HG02981 (cell line): ENCODE measurements around the gene LMNTD2.

Source experiments
- ATAC-seq: cut with Tn5 transposase; IDR thresholded peaks from one replicate; pipeline ENCODE4 v1.9.1; 2021; ENCODE audit warnings: mild to moderate bottlenecking, moderate library complexity; ENCODE audit not compliant: unreplicated experiment

LMNTD2 gene

GRCh38 chr11:560305-561147, at the start of gene LMNTD2, which contains the start of gene RASSF7:
Gene LMNTD2, minus strand, starts transcription at chr11:560738. Its CDS starts 22 bp downstream, at chr11:560716.
Gene RASSF7, plus strand, starts transcription at chr11:560970. Its CDS starts 799 bp downstream, at chr11:561769.
- ATAC-seq: peak; percentile 79

GRCh38 chr11:609341-609811, 48.8 kb upstream of the LMNTD2 start:
- no peak for ATAC-seq

DNA sequence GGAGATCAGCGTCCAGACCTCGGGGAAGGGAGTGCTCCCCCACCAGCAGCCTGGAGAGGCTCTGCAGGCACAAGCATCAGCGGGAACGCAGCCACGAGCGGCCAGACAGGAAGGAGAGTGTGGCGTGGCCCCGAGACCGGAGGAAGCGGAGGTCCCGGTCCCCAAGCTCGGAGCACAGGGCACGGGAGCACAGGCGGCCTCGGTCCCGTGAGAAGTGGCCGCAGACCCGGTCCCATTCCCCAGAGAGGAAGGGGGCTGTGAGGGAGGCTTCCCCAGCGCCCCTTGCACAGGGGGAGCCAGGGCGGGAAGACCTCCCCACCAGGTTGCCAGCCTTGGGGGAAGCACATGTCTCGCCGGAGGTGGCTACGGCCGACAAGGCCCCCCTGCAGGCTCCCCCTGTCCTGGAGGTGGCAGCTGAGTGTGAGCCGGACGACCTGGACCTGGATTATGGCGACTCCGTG, 48.3 kb upstream of the LMNTD2 start:
- no peak for ATAC-seq

DNA sequence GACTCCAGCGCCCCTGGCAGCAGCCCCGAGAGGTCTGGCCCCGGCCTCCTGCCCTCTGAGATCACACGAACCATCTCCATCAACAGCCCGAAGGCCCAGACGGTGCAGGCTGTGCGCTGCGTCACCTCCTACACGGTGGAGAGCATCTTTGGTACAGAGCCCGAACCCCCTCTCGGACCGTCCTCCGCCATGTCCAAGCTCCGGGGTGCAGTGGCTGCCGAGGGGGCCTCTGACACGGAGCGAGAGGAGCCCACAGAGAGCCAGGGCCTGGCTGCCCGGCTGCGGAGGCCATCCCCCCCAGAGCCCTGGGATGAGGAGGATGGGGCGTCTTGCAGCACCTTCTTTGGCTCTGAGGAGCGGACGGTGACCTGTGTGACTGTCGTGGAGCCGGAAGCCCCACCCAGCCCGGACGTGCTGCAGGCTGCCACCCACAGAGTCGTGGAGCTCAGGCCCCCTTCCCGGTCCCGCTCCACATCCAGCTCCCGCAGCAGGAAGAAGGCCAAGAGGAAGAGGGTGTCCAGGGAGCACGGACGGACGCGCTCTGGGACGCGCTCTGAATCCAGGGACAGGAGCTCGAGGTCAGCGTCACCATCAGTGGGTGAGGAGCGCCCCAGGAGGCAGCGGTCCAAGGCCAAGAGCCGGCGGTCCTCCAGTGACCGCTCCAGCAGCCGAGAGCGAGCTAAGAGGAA, 47.6 kb upstream of the LMNTD2 start:
- no peak for ATAC-seq

DNA sequence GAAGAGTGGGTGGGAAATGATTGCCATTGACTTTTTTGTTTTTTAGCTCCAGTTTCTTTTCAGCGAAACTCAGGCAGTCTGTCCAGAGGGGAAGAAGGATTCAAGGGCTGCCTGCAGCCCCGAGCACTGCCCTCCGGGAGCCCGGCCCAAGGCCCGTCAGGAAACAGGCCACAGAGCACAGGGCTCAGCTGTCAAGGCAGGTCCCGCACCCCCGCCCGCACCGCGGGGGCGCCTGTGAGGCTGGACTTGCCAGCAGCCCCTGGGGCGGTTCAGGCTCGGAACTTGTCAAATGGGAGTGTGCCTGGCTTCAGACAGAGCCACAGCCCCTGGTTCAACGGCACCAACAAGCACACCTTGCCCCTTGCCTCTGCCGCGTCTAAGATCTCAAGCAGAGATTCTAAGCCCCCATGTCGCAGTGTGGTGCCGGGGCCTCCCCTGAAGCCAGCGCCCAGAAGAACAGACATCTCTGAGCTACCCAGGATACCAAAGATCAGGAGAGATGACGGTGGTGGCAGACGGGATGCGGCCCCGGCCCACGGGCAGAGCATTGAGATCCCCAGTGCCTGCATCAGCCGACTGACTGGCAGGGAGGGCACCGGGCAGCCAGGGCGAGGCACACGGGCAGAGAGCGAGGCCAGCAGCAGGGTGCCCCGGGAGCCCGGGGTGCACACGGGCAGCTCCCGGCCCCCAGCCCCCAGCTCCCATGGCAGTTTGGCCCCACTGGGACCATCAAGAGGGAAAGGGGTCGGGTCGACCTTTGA, 46.7 kb upstream of the LMNTD2 start:
- no peak for ATAC-seq

DNA sequence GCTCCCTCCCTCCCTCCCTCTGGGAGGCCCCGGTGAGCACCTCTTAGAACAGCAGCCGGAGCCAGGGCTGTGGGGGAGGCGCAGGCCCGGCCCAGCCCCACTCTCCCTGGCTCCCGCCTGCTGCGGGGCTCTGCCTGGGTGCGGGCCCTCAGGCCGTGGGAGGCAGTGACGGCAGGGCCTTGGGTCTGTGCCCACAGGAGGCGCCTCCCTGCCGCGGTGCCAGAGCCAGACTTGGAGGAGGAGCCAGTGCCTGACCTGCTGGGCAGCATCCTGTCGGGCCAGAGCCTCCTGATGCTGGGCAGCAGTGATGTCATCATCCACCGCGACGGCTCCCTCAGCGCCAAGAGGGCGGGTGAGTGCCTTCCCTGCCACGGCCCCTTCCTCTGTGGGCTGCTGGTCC, 45.7 kb upstream of the LMNTD2 start:
- no peak for ATAC-seq

DNA sequence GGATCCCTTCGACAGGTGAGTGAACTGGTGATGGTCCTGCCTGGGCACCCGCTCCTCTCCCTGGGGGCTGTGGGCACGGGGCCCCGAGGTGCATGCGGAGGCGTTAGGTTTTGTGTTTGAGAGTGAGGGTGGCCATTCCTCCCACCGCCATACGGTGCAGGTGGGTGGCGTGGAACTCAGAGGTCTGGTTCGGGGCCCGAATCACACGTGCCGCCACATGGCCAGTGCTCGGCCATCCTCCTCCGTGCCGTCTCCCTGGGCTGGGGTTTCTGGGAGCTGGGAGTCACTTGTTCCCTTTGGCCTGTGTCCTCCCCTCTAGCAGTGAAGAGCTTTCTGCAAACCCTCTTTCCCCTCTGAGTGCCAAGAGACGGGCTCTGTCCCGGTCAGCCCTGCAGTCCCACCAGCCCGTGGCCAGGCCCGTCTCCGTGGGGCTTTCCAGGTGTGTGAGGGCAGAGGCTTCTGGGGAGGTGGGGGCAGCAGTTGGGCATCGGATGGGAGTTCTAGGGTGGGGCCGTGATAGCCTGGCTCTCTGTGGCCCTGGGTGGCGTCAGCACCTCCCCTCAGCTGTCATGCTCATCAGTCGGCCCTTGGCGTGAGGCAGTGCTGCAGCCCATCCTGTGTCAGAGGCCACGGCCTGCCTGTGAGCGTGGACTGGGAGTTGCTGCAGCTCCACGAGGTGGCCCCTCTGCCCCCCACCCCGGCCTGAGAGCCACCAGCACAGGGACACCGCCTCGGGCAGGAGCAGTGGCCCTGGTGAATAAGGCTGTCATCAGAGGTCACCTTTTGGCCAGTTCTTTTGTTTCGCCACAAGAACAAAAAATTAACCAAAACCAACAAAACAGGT, 45.0 kb upstream of the LMNTD2 start:
- ATAC-seq: no peak

DNA sequence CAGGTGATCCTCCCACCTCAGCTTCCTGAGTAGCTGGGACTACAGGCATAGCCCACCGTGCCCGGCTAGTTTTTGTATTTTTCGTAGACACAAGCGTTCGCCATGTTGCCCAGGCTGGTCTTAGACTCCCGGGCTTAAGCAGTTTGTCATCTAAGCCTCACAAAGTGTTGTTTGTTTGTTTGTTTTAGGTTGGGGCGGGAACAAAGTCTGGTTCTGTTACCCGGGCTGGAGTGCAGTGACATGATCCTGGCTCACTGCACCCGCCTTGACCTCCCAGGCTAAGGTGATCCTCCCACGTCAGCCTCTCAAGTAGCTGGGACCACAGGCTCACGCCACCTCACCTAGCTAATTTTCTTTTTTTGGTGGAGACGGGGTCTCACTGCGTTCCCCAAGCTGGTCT, 42.6 kb upstream of the LMNTD2 start:
- no peak for ATAC-seq

DNA sequence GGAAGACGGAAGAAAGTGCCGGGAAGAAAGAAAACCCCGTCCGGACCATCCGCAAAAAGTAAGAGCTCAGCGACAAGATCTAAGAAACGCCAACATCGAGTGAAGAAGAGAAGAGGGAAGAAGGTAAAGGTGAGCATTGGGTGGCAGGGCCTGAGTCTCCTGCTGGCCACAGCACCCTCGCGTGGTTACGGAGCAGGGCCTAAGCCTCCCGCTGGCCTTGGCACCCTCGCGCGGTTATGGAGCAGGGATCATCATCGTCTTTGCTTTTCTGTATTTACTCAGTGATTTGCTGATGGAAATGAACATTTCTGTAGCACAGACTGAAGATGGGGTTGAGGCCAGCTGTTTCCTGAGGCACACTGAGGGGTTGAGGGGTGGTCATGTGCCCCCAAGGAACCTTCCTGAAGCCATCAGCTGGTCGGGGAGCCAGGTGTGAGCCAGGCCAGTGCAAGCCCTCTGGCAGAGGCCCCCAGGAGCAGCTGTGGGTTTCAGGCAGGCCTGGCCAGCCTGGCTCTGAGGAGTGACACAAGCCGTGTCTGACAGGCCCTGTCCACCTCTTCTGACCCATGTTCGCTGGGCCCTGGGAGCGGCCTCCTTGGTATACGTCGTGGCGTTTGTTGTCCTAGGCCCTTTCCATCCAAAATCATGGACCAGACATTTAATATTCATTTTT, 41.2 kb upstream of the LMNTD2 start:
- ATAC-seq: no peak

DNA sequence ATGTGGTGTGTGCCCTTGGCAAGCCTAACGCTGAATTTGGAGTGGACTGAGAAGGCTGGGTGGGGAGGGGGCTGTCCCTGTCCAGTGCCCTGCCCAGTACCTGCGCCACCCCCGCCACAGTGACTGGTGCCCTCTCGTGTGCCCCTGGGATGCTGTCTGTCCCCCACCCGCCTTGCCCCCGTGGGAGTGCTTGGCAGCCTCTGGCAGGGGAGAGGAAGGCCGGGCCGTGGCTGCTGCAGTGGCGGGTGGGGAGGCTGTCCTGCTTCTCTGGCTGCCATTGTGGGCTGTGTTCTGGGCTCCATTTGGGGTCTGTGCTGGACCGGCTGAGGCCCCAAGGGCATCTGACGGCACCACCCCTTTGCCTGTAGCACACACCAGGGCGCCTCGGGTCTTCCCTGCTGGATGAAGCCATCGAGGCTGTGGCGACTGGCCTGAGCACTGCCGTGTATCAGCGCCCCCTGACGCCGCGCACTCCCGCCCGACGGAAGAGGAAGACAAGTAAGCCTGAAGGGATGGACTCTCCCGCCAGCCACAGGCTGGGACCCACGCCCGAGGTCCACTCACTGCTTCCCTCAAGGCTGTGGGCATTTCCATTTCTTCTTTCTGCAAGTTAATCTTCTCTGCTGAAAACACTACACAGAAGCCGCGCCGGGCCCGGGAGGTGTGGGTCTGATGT, 37.6 kb upstream of the LMNTD2 start:
- ATAC-seq: no peak

DNA sequence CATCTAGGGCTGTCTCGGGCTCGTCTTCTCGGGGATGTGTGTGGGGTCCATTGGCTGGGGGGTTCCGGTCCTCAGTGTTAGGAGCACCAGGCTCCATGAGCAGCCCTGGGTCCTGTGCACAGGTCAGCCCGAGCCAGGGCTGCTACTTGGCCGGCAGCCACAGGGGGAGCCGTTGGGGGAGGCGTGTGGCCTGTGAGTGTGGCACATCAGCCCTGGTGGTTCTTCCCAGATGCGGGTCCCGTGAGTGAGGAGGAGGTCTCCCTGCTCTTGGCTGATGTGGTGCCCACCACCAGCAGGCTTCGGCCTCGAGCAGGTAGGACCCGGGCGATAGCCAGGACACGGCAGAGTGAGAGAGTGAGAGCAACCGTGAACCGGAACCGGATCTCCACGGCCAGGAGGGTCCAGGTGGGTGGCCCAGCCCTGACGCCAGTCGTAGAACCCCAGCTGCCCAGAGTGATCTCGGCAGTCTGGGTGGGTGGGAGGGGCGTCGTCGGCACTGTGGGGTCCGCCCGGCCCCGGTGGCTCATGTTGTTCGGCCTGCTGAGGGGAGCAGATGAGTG, 36.7 kb upstream of the LMNTD2 start:
- ATAC-seq: no peak

- no peak for ATAC-seq
Observed at GRCh38 chr11:596374-596773, 35.8 kb upstream of the LMNTD2 start.

DNA sequence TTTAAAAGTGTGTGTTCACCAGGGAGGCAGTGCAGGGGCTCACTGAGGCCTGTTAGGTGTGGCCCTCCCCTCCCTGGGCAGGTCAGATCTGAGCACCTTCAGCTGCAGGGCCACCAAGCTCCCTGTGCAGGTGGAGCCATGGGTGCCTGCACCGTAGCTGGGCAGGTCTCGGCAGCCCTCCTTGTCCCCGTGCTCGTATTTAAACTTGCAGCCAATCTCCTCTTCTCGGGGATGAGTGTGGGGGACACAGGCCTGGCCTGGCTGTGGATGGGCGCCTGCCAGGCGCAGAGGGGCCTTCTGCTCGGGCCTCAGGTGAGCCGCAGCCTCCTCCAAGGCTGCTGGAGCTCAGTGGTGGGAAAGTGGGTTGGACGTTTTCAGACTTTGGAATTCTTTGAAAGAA, 34.9 kb upstream of the LMNTD2 start:
- ATAC-seq: no peak

- ATAC-seq: no peak
Observed at GRCh38 chr11:593347-593746, 32.8 kb upstream of the LMNTD2 start.

GRCh38 chr11:592918-593317, 32.4 kb upstream of the LMNTD2 start:
- ATAC-seq: no peak

GRCh38 chr11:592501-592900, 32.0 kb upstream of the LMNTD2 start:
- ATAC-seq: no peak

GRCh38 chr11:590997-591396, 30.5 kb upstream of the LMNTD2 start:
- ATAC-seq: no peak

DNA sequence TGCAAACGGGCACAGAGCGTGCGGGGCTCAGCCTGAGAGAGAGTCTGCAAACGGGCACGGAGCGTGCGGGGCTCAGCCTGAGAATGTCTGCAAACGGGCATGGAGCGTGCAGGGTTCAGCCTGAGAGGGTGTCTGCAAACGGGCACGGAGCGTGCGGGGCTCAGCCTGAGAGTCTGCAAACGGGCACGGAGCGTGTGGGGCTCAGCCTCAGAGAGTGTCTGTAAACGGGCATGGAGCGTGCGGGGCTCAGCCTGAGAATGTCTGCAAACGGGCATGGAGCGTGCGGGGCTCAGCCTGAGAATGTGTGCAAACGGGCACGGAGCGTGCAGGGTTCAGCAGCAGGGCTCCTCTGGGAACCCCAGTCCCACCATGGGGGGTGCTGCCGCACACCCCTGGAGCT, 29.3 kb upstream of the LMNTD2 start:
- ATAC-seq: no peak

GRCh38 chr11:587978-588380, 27.4 kb upstream of the LMNTD2 start:
- ATAC-seq: no peak
